Eye (tissue), 1 donor: ENCODE measurements around the gene IL2RA.
"Not testable (repeated sequence)": the region's sequence is repeated elsewhere in the genome, so short reads cannot be mapped to it uniquely, and the experiment has no call there.

Experiments
- DNase-seq: peaks from one replicate; pipeline ENCODE4 v3.0.0-alpha.2; 2015

Gene IL2RA

DNA sequence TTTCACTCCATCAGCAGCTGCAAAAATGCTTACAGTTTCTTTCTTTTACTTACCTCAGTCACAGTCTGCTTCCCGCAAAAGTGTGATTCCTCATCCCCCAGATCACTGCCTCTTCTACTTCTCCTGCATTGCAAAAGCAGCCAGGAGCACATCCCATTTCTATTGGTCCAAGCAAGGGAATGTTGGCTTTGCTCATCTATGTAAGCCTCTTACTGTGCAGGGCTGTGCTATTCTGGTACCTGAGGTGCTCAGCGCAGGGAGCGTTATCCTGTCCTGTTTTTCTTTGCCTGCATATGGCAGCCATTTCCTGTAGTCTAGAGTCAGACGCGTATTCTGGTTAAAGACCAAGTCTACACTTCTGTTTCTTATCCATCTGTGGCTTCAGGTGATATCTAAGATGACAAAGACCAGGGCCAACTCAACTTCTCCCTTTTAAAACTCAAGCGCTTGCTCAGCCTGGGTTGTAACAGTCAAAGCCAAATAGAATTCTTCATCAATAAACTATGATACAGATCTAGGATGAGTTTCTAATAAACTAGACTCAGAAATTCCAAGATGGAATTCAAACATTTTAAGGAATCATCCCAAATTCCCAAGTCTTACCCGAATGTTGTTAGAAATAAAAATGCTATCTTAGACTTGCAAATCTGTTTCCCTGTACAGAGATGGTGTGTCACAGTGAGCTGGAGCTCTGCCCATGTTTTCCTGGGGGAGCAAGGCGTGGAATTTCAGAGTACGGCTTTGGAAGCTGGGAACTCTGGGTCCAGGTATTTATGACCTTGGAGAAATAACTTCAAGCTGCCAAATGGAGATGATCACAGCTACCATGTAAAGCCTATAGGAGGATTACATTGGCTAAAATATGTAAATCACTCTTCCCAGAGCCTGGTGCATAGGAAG is 20.6 kb upstream of the IL2RA start:
- no peak for DNase-seq

DNA sequence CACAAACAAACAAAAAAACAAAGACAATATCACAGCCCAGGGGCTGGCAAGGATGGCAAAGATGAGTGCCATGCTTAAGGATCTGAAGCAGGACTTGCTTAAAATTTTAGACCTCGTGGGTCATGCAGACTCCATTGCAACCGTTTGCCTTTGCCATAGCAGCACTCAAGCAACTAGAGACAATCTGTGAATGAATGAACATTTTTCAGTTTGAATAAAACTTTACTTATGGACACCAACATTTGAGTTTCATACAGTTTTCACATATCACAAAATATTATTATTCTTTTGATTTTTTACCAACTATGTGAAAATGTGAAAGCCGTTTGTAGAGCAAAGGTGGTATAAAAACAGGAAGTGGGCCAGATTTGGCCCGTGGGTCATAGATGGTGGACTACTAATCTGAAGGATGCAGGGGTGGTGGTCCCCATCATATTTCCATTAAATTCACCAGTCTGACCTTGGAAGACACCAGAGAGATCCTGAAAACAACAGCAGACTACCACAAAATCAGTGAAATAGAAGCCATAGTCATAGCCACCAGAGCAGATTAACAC is 18.3 kb upstream of the IL2RA start:
- DNase-seq, result no peak

DNA sequence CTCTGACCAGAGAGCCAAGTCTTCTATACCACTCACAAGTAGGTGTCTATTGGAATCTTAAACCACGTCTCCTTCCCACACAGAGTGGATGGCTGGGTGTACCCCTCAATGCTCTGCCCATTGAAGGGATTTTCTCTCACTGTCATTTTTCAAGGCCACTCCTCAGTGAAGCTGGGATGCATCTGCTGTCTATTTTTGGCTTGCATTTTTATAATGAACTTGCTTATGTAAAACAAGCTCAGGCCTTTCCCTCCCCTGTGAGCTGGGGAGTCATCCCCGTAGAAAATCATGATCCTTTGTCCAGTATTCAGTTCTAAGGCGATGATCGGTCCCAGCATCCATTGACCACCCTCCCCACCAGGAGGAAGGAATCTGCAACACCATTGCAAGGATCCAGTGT is 16.9 kb upstream of the IL2RA start:
- no peak for DNase-seq

DNA sequence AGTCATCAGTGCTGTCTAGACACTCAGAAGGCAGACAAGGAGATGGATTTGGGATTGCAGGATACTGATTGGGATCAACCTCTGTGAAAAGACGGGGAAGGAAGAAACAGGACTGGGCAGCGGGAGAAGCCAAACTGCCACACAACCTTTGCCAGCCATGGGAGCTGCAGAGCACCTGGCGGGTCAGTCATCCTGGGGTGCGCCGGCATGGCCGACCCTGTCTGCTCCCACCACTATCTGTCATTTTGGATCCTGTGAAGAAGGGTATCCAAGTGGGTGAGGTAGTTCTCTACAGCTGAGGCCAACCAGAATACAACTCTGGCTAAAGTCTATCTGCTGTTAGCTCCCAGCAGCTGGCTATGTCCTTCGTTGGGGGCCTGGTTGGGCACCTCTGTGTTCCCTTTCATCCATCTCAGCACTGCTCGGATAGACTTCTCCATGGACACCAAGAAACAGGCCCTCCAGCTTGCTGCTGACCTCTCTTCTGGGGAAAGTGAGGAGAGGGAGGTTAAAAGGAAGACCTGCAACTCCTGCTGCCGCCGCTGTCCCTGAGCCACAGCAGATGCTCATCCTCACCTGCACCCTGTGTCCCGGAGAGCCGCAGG is 15.0 kb upstream of the IL2RA start:
- DNase-seq, result no peak

DNA sequence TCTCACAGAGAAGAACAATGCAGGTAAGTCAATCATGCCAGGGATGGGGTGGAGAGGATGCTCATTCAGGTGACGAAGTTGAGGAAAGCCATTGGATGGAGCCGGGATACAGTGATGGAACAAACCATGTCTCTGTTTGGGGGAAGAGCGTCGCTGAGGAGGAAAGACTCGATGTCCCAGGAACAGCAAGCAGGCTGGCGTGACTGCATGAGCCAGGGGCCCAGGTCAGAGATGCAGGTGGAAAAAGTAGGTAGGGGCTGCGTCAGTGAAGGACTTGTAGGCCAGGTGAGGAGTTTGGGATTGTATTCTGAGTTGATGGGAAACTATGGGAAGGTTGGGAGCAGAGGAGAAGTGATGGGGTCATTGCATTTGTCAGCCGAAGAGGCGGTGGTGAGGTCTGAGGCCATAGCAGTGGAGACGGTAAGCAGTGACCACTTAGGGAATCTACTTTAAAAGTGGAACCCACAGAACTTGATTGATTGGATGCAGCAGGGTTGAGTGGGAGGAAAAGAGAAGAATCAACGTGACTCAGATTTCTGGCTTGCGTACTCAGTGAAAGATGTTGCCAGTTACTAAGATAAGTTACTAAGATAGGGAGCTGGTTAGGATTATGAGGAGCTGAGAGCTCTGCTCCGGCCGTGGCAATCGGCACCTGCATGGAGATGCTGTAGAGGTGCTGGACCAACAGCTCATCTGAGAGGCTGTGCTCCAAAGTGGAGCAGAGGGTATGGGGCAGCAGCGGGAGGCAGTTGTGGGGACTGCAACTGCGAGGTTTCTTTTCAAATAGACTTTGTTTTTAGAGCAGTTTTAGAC is 12.5 kb upstream of the IL2RA start:
- DNase-seq, result no peak

DNA sequence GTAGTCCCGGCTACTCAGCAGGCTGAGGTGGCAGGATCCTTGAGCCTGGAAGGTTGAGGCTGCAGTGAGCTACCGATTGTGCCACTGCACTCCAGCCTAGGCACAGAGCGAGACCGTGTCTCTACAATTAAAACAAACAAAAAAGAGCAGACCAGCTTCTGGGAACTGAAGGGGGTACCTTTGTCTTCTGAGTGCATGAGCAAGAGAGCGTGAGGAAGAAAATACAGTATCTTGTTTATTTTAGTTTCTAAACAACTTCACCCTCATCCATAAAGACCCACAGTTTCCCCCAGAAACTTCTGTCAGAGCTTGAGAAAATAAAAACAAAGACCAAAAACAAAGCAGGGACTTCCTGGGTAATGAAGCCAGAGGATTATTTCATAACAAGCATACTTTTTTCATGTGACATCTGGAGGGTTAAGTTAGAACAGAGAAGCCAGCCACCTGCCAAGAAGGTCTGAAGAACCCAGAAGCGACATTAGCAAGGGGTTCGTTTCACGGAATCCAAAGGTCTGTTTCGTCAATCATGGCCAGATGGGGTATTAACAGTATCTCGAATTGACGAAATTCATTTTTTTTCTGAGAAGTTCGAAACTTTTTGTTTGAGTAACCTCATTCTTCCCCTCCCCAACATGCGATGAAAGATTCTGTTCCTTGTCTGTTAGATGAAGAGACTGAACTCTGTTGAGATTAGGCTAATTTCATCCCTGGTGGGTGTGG is 10.2 kb upstream of the IL2RA start:
- DNase-seq, result no peak

DNA sequence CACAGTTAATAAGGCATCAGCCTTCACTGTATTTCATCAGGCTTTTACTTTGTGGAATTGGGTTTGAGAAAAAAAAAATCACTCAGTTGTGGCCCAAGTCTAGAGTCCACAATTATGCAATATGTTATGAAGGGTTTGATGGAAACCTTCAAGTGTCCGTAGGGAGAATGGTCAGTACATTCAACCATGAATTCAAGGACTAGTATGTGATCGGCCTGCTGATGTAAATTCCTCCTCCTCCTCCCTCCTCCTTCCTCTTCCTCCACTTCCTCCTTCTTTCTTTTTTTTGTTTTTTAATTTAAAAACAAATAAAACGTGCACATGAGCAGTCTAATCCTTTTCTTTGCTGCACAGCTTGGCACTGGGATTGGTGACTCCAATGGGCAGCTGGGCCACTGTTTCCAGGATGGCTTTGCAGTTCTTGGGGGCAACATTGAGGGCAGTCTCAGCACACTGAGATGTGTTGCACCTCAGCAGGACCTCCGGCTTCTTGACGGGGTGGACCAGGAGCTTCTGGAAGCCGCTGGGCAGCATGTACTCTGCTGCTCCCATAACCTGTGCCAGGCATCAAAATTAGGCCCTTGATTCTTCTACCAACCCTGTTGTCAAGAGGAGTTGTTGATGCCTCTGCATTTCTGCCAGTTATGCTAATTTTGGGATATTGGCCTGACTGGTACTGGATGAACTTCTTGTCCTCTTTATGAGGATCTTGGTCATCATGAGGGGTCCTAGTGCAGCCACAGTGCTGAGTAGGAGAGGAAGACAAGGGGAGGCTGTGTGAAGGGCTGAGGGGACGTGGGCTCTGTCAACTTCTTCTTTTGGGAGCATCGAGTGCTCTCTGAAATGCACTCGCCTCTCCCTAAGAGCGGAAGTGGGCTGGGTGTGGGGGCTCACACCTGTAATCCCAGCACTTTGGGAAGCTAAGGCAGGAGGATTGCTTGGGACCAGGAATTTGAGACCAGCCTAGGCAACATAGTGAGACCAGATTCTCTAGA is 9.3 kb upstream of the IL2RA start:
- no peak for DNase-seq

DNA sequence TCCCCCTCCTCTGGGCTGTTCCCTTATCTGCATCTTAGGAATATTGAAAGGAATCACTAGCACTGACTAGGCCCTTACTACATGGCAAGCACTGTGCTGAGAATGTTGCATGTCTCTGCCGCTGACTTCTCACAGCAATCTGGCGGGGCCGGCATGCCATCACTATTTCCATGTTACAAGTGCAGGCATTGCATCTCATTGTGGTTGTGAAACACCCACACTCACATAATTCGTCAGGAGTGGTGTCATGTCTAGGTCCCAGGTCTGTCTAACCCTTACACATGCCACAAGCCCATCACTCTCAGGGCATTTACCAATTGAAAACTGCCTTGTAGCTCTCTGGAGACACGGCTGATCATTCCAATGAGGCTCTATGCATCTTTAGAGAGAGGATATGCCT is 8.5 kb upstream of the IL2RA start:
- no peak for DNase-seq

DNA sequence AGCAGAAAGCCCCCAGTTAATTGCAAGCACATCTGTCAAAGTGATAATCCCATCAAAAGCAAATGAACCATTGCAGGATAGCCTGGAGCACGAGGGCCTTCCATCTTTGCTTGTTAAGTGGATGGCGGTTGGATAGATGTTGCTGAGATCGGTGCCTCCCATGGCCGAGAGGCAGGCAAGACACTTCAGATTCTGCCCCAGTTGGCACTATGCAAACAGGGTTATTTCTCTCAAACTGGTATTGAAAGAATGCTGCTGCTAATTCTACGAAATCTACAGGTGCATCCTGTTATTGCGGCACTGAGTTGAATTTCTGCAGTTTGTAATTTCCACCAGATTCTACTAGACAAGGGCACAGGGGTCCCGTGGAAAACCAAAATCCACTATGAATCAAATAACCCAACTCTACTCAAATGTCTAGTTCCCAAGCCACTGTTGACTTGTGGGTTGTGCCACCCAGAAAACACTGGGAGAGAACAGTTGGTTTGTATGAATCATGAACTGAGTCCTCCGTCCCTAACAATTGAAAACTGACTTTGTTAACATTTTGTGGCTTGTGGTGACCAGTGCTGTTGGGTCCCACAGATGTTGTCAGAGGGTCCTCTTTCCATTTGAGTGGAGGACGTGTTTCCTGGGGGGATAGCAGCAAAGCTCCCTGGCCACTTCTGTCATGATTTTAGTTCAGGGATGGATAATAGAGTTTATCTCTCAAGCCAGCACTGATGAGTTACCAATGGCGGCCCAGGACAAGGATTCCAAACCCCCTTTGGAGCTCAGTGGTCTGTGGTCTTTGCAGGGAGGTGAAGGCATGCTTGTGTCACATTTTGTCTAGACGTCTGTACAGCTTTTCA is 7.1 kb upstream of the IL2RA start:
- peak; percentile 62 for DNase-seq

DNA sequence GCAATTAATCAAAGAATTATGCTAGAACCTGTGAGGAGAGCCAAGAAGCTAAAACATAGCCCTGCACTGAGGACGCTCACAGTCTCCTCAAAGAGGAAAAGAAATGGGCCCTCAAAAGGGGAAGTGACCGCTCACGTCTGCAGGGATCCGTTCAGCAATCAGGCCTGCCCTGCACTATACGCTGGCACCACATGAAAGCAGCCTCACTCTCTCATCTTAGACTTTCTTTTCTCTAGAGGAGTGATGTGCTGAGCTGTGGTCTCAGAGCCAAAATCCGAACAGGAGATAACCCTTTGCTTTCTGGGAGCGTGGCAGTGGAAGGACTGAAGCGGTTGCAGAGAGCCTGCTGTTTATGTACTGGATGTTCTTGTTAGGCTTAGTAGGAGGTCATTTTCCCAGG is 6.3 kb upstream of the IL2RA start:
- DNase-seq, result no peak

DNA sequence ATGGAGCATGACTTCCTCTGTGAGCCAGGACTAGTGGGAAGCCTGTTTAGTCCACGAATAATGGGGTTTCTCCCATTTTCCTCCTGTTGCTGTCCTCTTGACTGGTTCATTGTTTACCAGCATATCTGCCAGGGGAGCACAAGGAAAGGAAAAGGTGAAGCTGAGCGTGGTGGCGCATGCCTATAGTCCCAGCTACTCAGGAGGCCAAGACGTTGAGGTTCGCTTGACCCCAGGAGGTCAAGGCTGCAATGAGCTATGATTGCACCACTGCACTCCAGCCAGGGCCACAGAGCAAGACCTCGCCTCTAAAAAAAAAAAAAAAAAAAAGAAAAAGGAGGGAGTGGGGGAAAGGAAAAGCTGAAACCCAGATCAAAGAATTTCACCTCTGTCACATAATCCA is 5.8 kb upstream of the IL2RA start:
- DNase-seq, result no peak

DNA sequence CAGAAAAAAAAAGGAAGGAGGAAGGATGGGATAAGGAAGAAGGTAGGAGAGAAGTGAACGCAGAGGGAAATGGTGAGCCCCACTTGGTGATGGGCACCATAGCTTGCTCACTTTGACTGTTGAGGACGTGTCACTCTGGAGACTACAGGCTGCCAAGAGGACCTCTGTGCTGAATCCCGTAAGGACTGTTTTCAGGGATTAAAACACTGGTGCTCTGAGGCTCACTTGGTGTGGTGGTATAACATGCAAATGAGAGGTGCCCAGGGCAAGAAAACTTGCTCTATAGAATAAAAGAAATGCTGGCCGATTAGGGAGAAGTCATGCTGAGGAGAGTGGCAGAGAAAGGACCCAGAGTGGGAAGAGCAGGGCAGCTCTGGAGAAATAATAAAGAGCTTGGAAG is 5.3 kb upstream of the IL2RA start:
- DNase-seq, result no peak

DNA sequence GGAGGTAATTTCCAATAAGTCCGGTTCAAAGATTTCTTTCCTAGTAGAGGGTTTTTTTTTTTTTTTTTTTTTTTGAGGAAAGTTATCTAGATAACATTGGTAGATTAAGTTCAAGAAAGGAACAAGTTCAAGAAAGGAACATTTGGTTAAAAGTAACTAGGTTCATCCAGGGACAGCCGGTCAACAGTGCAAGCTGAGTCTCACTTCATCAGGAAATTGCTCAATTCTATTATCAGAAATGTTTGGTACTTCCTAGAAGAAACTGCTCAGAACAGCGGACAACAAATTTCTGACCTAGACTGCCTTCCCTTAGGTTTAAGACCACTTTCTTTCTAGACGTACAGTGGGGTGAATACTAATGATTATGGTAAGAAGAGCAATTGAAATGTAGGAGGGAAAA is 3.7 kb upstream of the IL2RA start:
- no peak for DNase-seq

DNA sequence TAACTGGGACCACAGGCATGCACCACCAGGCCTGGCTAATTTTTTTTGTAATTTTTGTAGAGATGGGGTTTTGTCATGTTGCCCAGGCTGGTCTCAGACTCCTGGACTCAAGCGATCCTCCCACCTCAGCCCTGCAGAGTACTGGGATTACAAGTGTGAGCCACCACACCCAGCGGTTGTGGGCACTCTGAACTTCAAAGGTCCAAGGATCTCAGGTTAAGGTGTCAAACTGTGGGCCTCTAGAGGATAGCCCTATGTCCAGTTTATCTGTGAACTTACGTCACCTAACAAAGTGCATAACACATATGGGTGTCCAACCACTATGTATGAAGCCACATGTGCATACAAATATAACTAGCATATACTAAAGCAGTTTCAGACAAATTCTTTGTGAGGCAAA is 3.2 kb upstream of the IL2RA start:
- no peak for DNase-seq

DNA sequence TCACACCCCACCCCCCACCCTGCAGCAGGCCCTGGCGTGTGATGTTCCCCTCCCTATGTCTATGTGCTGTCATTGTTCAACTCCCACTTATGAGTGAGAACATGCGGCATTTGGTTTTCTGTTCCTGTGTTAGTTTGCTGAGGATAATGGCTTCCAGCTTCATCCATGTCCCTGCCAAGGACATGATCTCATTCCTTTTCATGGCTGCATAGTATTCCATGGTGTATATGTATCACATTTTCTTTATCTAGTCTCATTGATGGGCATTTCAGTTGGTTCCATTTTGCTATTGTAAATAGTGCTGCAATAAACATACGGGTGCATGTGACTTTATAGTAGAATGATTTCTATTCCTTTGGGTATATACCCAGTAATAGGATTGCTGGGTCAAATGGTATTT is 2.6 kb upstream of the IL2RA start:
- not testable (repeated sequence) for DNase-seq

DNA sequence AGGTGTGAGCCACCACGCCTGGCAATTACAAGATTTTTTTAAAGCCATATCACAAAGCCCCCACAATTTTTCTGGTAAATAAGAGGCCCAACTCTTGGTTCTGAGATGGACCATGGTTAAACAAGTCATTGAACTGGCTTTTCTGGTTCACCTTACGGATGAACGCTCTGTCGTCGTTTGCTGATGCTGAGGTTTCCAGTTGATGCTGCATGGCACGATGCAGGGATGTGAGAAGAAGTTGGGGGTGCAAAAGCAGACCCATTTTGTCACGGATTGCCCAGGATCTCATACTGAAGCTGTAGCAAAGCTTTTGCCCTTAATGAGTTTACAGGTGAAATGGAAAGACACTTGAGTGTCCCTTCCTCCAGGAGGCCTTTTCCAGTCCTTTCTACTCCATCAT is 2.0 kb upstream of the IL2RA start:
- DNase-seq, result no peak

DNA sequence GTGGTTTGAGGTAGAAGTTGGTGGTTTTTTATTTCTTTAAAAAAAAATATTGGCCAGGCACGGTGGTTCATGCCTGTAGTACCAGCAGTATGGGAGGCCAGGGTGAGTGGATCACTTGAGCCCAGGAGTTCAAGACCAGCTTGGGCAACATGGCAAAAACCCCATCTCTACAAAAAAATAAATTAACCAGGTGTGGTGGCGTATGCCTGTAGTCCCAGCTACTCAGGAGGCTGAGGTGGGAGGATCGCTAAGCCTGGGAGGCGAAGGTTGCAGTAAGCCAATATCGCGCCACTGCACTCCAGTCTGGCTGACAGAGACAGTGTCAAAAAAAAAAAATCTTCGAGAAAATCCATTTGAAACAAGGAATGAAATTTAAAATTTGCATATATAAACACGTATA is 1.1 kb downstream of the IL2RA start:
- no peak for DNase-seq

DNA sequence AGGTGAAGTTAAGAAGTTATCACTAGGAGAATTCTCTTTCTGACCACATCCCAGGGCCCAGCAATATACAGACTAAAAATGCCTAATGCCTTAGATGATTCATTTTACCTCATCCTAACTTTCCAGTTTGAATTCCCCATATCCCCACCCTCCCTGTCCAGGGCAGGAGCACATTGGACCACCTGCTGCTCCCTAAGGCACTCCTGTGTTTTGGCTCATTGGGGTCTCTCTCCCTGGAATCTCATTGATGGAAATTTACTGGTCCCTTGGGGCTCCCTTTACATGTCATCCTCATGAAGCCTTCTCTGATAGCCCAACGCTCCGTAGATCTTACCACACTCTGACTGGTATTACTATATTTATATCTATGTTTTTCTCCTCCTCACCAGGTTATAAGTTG is 2.7 kb downstream of the IL2RA start:
- no peak for DNase-seq

DNA sequence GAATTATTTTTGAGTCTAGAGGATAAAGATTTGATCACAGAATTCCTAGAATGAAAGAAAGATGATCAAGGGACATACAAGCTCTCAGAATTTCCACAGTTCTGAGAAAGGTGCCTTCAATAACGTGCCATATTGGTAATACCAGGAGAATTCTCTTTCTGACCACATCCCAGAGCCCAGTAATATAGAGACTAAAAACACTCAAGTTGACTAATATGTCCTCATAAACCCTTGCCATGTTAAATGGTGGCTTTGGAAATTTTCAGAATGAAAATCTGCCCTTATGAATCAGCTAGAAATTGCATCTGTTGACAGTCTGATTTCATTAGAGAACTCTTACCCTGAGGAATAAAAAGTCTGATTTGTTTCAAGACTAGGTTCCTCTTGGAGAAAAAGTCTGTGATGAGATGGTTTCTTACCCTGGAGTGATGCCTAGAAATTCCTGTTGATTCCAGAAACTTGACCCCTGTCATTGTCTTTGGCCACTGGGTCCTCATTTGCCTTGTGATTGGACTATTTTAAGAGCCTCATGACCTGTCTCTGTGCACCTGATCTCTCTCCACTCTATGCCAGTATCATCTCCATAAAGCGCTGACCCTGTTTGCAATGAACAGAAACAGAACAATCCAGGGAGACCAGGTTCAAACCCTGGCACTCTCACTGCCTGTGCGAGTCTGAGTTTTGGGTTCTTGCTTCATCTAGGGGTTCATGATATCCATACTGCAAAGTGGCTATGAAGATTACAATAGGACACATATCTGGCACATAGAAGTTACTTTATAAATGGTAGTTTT is 3.3 kb downstream of the IL2RA start:
- no peak for DNase-seq
